Measurements from ENCODE around the gene IQSEC1. TPM values are rescaled to one million over a fixed set of nuclear protein-coding genes. Genes with fewer than 3 reads are reported as not detected.

IQSEC1 gene
- total RNA-seq, 6 experiments from 2014 or later = 21.1 to 25.1 (median 21.9) TPM

- peaks cover 16% of the 10 kb centered on the region for H3K27me3 Mint-ChIP-seq (ENCODE audit: insufficient read depth)
- peaks cover 30% of the 10 kb centered on the region for H3K4me1 Mint-ChIP-seq (ENCODE audit: low read depth)
- no peak overlapping the region for H3K27ac Mint-ChIP-seq
- no peaks in the 10 kb centered on the region for H3K36me3 Mint-ChIP-seq (ENCODE audit: low read depth)
- no peak for TF ChIP-seq CTCF (IDR thresholded peaks at IDR 0.05)
- no peaks in the 10 kb centered on the region for H3K9me3 Mint-ChIP-seq
- no peak for DNase-seq
- H3K4me3 Mint-ChIP-seq = no peak overlapping the region
Measured at GRCh38 chr3:13015286-13016082, 57.7 kb downstream of the IQSEC1 start.

- DNase-seq = no peak
- H3K4me1 Mint-ChIP-seq (ENCODE audit: low read depth) = peaks cover 29% of the 10 kb centered on the region
- peaks cover 20% of the 10 kb centered on the region for H3K27me3 Mint-ChIP-seq (ENCODE audit: insufficient read depth)
- H3K27ac Mint-ChIP-seq = no peak overlapping the region
- H3K36me3 Mint-ChIP-seq (ENCODE audit: low read depth) = no peaks in the 10 kb centered on the region
- H3K4me3 Mint-ChIP-seq = no peak overlapping the region
- no peak for TF ChIP-seq CTCF (IDR thresholded peaks at IDR 0.05)
- no peaks in the 10 kb centered on the region for H3K9me3 Mint-ChIP-seq
Measured at GRCh38 chr3:13014755-13015285, 58.4 kb downstream of the IQSEC1 start.

GRCh38 chr3:13013994-13014754 is 59.1 kb downstream of the IQSEC1 start:
- H3K9me3 Mint-ChIP-seq = no peaks in the 10 kb centered on the region
- H3K4me3 Mint-ChIP-seq = no peak overlapping the region
- peaks cover 28% of the 10 kb centered on the region for H3K4me1 Mint-ChIP-seq (ENCODE audit: low read depth)
- peaks cover 24% of the 10 kb centered on the region for H3K27me3 Mint-ChIP-seq (ENCODE audit: insufficient read depth)
- H3K27ac Mint-ChIP-seq = no peak overlapping the region
- no peaks in the 10 kb centered on the region for H3K36me3 Mint-ChIP-seq (ENCODE audit: low read depth)
- no peak for TF ChIP-seq CTCF (IDR thresholded peaks at IDR 0.05)
- DNase-seq = no peak

GRCh38 chr3:13013566-13013965 is 59.7 kb downstream of the IQSEC1 start:
- peaks cover 22% of the 10 kb centered on the region for H3K4me1 Mint-ChIP-seq (ENCODE audit: low read depth)
- H3K36me3 Mint-ChIP-seq (ENCODE audit: low read depth) = no peaks in the 10 kb centered on the region
- no peak for TF ChIP-seq CTCF (IDR thresholded peaks at IDR 0.05)
- H3K27me3 Mint-ChIP-seq (ENCODE audit: insufficient read depth) = peaks cover 24% of the 10 kb centered on the region
- H3K9me3 Mint-ChIP-seq = no peaks in the 10 kb centered on the region
- no peak for DNase-seq
- no peak overlapping the region for H3K27ac Mint-ChIP-seq
- no peak overlapping the region for H3K4me3 Mint-ChIP-seq

- H3K27me3 Mint-ChIP-seq (ENCODE audit: insufficient read depth) = peaks cover 27% of the 10 kb centered on the region
- peaks cover 18% of the 10 kb centered on the region for H3K4me1 Mint-ChIP-seq (ENCODE audit: low read depth)
- no peak overlapping the region for H3K4me3 Mint-ChIP-seq
- no peaks in the 10 kb centered on the region for H3K36me3 Mint-ChIP-seq (ENCODE audit: low read depth)
- H3K27ac Mint-ChIP-seq = no peak overlapping the region
- TF ChIP-seq CTCF (IDR thresholded peaks at IDR 0.05) = no peak
- no peak for DNase-seq
- no peaks in the 10 kb centered on the region for H3K9me3 Mint-ChIP-seq
Measured at GRCh38 chr3:13013151-13013561, 60.1 kb downstream of the IQSEC1 start.

Data from HFFc6 (cell line).